Adipose tissue (tissue), 3 donors: ENCODE results near the gene ADAP1. TPM values are rescaled to one million over a fixed set of nuclear protein-coding genes. Genes with fewer than 3 reads are reported as not detected.
"Not testable (repeated sequence)": the region's sequence is repeated elsewhere in the genome, so short reads cannot be mapped to it uniquely, and the experiment has no call there.

Experiments
- H3K27ac ChIP-seq: one replicate; pipeline ENCODE4 v1.5.1; 2013; ENCODE audit warnings: low read depth, low read length
- WGBS, 3 donors: extraction: QIAGEN DNeasy Blood & Tissue Kit; methylation state at CpG; one replicate each; pipeline ENCODE4 v1.1.7; 2013; 5-methylcytosine and 5-hydroxymethylcytosine counted together
- polyA plus RNA-seq, 3 donors: library from polyadenylated mRNA; stranded (reverse); fragments of 200-250 nt; gene quantifications; one replicate each; pipeline ENCODE4 v1.2.3, GENCODE V29; 2013
- donor health status: healthy with polysubstance abuse.
- donor health status: Bipolar disorder and iron deficiency.
- donor health status: healthy.

ADAP1 gene
- polyA plus RNA-seq, 3 donors, result 8.7 to 11.7 (median 9.8) TPM

- no peak overlapping the region for H3K27ac ChIP-seq
- 81 to 92% (median 84%) methylated on average over 27 to 28 of the region's 28 CpGs for WGBS, 3 donors
Observed at GRCh38 chr7:949021-949934, 5.2 kb downstream of the ADAP1 start.

- WGBS, 3 donors, result 86 to 92% (median 89%) methylated on average over 37 of the region's 37 CpGs
- H3K27ac ChIP-seq, result no peak overlapping the region
Observed at GRCh38 chr7:947391-948210, 6.9 kb downstream of the ADAP1 start.

GRCh38 chr7:946256-946996, 8.1 kb downstream of the ADAP1 start:
- 70 to 82% (median 78%) methylated on average over 25 to 29 of the region's 29 CpGs for WGBS, 3 donors
- H3K27ac ChIP-seq, result no peak overlapping the region

GRCh38 chr7:945556-946255, 8.8 kb downstream of the ADAP1 start:
- WGBS, 3 donors, result 40 to 77% (median 65%) methylated on average over 29 to 30 of the region's 30 CpGs
- no peak overlapping the region for H3K27ac ChIP-seq

- H3K27ac ChIP-seq, result no peak overlapping the region
- 40 to 82% (median 74%) methylated on average over 13 of the region's 13 CpGs for WGBS, 3 donors
Observed at GRCh38 chr7:945147-945555, 9.3 kb downstream of the ADAP1 start.

GRCh38 chr7:944744-945143, 9.7 kb downstream of the ADAP1 start:
- 72 to 95% (median 84%) methylated on average over 5 of the region's 5 CpGs for WGBS, 3 donors
- no peak overlapping the region for H3K27ac ChIP-seq

GRCh38 chr7:943793-944192, 10.7 kb downstream of the ADAP1 start:
- not testable (repeated sequence) for H3K27ac ChIP-seq
- WGBS, 3 donors, result 81 to 100% (median 81%) methylated on average over 4 of the region's 4 CpGs

GRCh38 chr7:940599-941408, 13.7 kb downstream of the ADAP1 start:
- WGBS, 3 donors, result 41 to 72% (median 53%) methylated on average over 2 of the region's 2 CpGs

GRCh38 chr7:939843-940242, 14.6 kb downstream of the ADAP1 start:
- 92 to 95% (median 93%) methylated on average over 4 of the region's 4 CpGs for WGBS, 3 donors
- H3K27ac ChIP-seq, result no peak overlapping the region

More at GRCh38 chr7:940599-941408, 13.7 kb downstream of the ADAP1 start:
- H3K27ac ChIP-seq, result no peak overlapping the region

- 93 to 97% (median 95%) methylated on average over 27 of the region's 27 CpGs for WGBS, 3 donors
- no peak overlapping the region for H3K27ac ChIP-seq
Observed at GRCh38 chr7:938546-939185, 15.8 kb downstream of the ADAP1 start.

GRCh38 chr7:937856-938484, 16.5 kb downstream of the ADAP1 start:
- no peak overlapping the region for H3K27ac ChIP-seq
- 87 to 92% (median 90%) methylated on average over 16 of the region's 16 CpGs for WGBS, 3 donors

GRCh38 chr7:936386-937054, 18.0 kb downstream of the ADAP1 start:
- WGBS, 3 donors, result 74 to 87% (median 82%) methylated on average over 22 of the region's 22 CpGs
- H3K27ac ChIP-seq, result no peak overlapping the region

- no peak overlapping the region for H3K27ac ChIP-seq
- 91 to 94% (median 92%) methylated on average over 27 to 28 of the region's 28 CpGs for WGBS, 3 donors
Observed at GRCh38 chr7:935874-936385, 18.6 kb downstream of the ADAP1 start.

- WGBS, 3 donors, result 79 to 86% (median 85%) methylated on average over 36 to 46 of the region's 46 CpGs
- no peak overlapping the region for H3K27ac ChIP-seq
Observed at GRCh38 chr7:935164-935873, 19.2 kb downstream of the ADAP1 start.
